HepG2 (cell line): ENCODE measurements around the gene CNTROB. TPM values are rescaled to one million over a fixed set of nuclear protein-coding genes. Genes with fewer than 3 reads are reported as not detected.

Experiments used
- MYNN ChIP-seq: sonication (generic); formaldehyde crosslinking; IDR thresholded peaks from 2 replicates; pipeline ENCODE4 v1.4.0; 2020; ENCODE audit warnings: mild to moderate bottlenecking, low read depth, missing genetic modification reagents
- PCBP2 ChIP-seq: fragments of 200-400 bp; formaldehyde crosslinking; optimal IDR thresholded peaks from 2 replicates; pipeline ENCODE3; 2018; ENCODE audit warnings: low read length, low read depth; ENCODE audit not compliant: poor library complexity, severe bottlenecking
- ZGPAT ChIP-seq: IDR thresholded peaks from 2 replicates; pipeline ENCODE4 v1.6.1; 2016; ENCODE audit warnings: mild to moderate bottlenecking
- ZNF225 ChIP-seq: sonication (generic); formaldehyde crosslinking; IDR thresholded peaks from 2 replicates; pipeline ENCODE4 v1.4.0; 2020; ENCODE audit warnings: mild to moderate bottlenecking, missing genetic modification reagents
- ZNF350 ChIP-seq: sonication (generic); formaldehyde crosslinking; IDR thresholded peaks from 2 replicates; pipeline ENCODE4 v1.4.0; 2020; ENCODE audit warnings: mild to moderate bottlenecking, low read depth, missing genetic modification reagents, borderline replicate concordance
- ZNF432 ChIP-seq: sonication (generic); formaldehyde crosslinking; IDR thresholded peaks from 2 replicates; pipeline ENCODE4 v1.5.0; 2020; ENCODE audit warnings: missing genetic modification reagents, mild to moderate bottlenecking, borderline replicate concordance
- ZNF589 ChIP-seq: sonication (generic); formaldehyde crosslinking; conservative IDR thresholded peaks from 2 replicates; pipeline ENCODE4 v1.8.0; 2022; ENCODE audit warnings: mild to moderate bottlenecking, moderate library complexity, missing genetic modification reagents
- ZNF737 ChIP-seq: sonication (generic); formaldehyde crosslinking; IDR thresholded peaks from 2 replicates; pipeline ENCODE4 v1.5.0; 2020; ENCODE audit warnings: missing genetic modification reagents, mild to moderate bottlenecking, borderline replicate concordance
- ZNF781 ChIP-seq: sonication (generic); formaldehyde crosslinking; IDR thresholded peaks from 2 replicates; pipeline ENCODE4 v1.5.1; 2020; ENCODE audit warnings: borderline replicate concordance, mild to moderate bottlenecking, missing genetic modification reagents; ENCODE audit errors: not compliant biosample characterization
- polyA plus RNA-seq, 8 experiments: library from polyadenylated mRNA; depleted of rRNA in 3 of 8; stranded (reverse) in 7 of 8; unstranded in 1 of 8; fragments of >200 nt; fragmentation: Illumina TruSeq in 4 of 8; extraction: Trizol in 4 of 8; gene quantifications; 2 replicates each; pipeline versions ENCODE4 v1.2.1 to v1.2.3, GENCODE V29; 2011 to 2016; ENCODE audit warnings: low read depth in 4 of 8, missing spikeins in 1 of 8, mixed read lengths in 1 of 8; ENCODE audit not compliant: insufficient read depth in 1 of 8
- total RNA-seq, 5 experiments: library from RNA; depleted of rRNA; stranded (reverse); fragments of >200 nt; fragmentation: Illumina TruSeq; extraction: Trizol; gene quantifications; 2 replicates each; pipeline ENCODE4 v1.2.3, GENCODE V29; 2016; ENCODE audit warnings: low read depth in 1 of 5
- TF ChIP-seq, protein P1 (sequence below): sonication (generic); formaldehyde crosslinking; IDR thresholded peaks from 2 replicates; pipeline ENCODE4 v1.4.0; 2020; ENCODE audit warnings: missing genetic modification reagents, borderline replicate concordance
- TF ChIP-seq, protein P2 (sequence below): sonication (generic); formaldehyde crosslinking; IDR thresholded peaks from 2 replicates; pipeline ENCODE4 v1.4.0; 2020; ENCODE audit warnings: mild to moderate bottlenecking, missing genetic modification reagents
- TF ChIP-seq, protein P3 (sequence below): sonication (generic); formaldehyde crosslinking; IDR thresholded peaks from 2 replicates; pipeline ENCODE4 v1.4.0; 2020; ENCODE audit warnings: missing genetic modification reagents
- TF ChIP-seq, protein P4 (sequence below): sonication (generic); formaldehyde crosslinking; IDR thresholded peaks from 2 replicates; pipeline ENCODE4 v1.4.0; 2020; ENCODE audit warnings: missing genetic modification reagents

The CNTROB gene
- total and polyA plus RNA-seq, 2 of the 13 experiments (the other 11 are each of a cell fraction or from before 2014, with no cell fraction given), result 21.2 to 24.1 TPM

DNA sequence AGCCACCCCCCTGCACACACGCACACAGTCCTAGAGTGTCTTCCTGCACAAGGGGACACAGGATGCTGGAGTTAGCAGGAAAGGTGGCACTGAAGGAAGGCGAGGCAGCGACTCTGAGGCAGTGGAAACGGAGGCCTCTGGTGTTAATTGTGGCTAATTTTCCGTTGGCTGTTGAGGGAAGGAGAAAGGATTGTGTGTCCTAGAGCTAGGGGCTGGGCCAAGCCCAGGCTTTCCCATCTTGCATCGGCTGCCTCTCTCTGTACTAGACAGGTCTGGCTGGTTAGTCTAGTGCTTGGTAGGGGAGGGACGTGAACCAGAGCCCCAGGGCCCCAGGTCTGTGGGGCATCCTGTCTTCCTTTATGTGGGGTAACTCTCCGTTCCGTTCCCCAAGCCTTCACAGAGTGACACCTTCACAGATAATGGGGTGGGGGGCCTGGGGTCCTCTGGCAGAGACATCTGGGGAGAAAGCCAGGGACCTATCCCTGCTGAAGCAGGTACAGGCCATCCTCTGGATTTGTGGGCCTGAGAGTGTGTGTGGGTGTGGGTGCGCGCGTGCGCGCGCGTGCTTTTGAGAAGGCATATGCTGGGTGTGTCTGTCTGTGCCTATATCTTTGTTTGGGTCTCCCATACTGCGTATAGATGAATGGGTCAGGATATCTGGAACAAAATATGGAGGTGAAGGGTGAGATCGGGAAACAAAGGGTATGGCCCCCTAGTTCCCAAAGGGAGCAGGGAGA lies 43.7 kb upstream of the CNTROB start, which contains the start of gene CHD3 (continued):
- TF ChIP-seq, protein P1, sequence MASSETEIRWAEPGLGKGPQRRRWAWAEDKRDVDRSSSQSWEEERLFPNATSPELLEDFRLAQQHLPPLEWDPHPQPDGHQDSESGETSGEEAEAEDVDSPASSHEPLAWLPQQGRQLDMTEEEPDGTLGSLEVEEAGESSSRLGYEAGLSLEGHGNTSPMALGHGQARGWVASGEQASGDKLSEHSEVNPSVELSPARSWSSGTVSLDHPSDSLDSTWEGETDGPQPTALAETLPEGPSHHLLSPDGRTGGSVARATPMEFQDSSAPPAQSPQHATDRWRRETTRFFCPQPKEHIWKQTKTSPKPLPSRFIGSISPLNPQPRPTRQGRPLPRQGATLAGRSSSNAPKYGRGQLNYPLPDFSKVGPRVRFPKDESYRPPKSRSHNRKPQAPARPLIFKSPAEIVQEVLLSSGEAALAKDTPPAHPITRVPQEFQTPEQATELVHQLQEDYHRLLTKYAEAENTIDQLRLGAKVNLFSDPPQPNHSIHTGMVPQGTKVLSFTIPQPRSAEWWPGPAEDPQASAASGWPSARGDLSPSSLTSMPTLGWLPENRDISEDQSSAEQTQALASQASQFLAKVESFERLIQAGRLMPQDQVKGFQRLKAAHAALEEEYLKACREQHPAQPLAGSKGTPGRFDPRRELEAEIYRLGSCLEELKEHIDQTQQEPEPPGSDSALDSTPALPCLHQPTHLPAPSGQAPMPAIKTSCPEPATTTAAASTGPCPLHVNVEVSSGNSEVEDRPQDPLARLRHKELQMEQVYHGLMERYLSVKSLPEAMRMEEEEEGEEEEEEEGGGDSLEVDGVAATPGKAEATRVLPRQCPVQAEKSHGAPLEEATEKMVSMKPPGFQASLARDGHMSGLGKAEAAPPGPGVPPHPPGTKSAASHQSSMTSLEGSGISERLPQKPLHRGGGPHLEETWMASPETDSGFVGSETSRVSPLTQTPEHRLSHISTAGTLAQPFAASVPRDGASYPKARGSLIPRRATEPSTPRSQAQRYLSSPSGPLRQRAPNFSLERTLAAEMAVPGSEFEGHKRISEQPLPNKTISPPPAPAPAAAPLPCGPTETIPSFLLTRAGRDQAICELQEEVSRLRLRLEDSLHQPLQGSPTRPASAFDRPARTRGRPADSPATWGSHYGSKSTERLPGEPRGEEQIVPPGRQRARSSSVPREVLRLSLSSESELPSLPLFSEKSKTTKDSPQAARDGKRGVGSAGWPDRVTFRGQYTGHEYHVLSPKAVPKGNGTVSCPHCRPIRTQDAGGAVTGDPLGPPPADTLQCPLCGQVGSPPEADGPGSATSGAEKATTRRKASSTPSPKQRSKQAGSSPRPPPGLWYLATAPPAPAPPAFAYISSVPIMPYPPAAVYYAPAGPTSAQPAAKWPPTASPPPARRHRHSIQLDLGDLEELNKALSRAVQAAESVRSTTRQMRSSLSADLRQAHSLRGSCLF (CRISPR knock-in tag), result no peak
- TF ChIP-seq ZNF737 (0 out of 2 replicates have a peak, but pooled peaks have one; percentile 49), ZGPAT (peak; percentile 16; the same call in 1 of the 2 replicates), ZNF432 (CRISPR knock-in tag) (no peak), ZNF781 (no peak), ZNF589 (CRISPR knock-in tag) (no peak), MYNN (0 out of 2 replicates have a peak, but pooled peaks have one; percentile 4), ZNF225 (CRISPR knock-in tag) (no peak; the same call in 1 of the 2 replicates), PCBP2 (no peak), ZNF350 (CRISPR knock-in tag) (peak; percentile 47; the same call in 1 of the 2 replicates)
- TF ChIP-seq, protein P2, sequence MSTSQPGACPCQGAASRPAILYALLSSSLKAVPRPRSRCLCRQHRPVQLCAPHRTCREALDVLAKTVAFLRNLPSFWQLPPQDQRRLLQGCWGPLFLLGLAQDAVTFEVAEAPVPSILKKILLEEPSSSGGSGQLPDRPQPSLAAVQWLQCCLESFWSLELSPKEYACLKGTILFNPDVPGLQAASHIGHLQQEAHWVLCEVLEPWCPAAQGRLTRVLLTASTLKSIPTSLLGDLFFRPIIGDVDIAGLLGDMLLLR (CRISPR knock-in tag), result no peak
- TF ChIP-seq, protein P3, sequence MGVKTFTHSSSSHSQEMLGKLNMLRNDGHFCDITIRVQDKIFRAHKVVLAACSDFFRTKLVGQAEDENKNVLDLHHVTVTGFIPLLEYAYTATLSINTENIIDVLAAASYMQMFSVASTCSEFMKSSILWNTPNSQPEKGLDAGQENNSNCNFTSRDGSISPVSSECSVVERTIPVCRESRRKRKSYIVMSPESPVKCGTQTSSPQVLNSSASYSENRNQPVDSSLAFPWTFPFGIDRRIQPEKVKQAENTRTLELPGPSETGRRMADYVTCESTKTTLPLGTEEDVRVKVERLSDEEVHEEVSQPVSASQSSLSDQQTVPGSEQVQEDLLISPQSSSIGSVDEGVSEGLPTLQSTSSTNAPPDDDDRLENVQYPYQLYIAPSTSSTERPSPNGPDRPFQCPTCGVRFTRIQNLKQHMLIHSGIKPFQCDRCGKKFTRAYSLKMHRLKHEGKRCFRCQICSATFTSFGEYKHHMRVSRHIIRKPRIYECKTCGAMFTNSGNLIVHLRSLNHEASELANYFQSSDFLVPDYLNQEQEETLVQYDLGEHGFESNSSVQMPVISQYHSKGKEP (CRISPR knock-in tag), result no peak
- TF ChIP-seq, protein P4, sequence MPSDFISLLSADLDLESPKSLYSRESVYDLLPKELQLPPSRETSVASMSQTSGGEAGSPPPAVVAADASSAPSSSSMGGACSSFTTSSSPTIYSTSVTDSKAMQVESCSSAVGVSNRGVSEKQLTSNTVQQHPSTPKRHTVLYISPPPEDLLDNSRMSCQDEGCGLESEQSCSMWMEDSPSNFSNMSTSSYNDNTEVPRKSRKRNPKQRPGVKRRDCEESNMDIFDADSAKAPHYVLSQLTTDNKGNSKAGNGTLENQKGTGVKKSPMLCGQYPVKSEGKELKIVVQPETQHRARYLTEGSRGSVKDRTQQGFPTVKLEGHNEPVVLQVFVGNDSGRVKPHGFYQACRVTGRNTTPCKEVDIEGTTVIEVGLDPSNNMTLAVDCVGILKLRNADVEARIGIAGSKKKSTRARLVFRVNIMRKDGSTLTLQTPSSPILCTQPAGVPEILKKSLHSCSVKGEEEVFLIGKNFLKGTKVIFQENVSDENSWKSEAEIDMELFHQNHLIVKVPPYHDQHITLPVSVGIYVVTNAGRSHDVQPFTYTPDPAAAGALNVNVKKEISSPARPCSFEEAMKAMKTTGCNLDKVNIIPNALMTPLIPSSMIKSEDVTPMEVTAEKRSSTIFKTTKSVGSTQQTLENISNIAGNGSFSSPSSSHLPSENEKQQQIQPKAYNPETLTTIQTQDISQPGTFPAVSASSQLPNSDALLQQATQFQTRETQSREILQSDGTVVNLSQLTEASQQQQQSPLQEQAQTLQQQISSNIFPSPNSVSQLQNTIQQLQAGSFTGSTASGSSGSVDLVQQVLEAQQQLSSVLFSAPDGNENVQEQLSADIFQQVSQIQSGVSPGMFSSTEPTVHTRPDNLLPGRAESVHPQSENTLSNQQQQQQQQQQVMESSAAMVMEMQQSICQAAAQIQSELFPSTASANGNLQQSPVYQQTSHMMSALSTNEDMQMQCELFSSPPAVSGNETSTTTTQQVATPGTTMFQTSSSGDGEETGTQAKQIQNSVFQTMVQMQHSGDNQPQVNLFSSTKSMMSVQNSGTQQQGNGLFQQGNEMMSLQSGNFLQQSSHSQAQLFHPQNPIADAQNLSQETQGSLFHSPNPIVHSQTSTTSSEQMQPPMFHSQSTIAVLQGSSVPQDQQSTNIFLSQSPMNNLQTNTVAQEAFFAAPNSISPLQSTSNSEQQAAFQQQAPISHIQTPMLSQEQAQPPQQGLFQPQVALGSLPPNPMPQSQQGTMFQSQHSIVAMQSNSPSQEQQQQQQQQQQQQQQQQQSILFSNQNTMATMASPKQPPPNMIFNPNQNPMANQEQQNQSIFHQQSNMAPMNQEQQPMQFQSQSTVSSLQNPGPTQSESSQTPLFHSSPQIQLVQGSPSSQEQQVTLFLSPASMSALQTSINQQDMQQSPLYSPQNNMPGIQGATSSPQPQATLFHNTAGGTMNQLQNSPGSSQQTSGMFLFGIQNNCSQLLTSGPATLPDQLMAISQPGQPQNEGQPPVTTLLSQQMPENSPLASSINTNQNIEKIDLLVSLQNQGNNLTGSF (CRISPR knock-in tag), result no peak
